GM12874 (cell line): ENCODE results near the gene TRIOBP.
A peak's percentile ranks its signal among the peaks of the same experiment; 100 is the strongest.

Experiments used
- TF ChIP-seq, protein P1 (sequence below): IDR thresholded peaks from 2 replicates; pipeline ENCODE4 v1.5.1; 2011; ENCODE audit warnings: low read depth, mild to moderate bottlenecking, control low read depth, low read length, moderate library complexity; ENCODE audit not compliant: insufficient read depth

The TRIOBP gene

DNA sequence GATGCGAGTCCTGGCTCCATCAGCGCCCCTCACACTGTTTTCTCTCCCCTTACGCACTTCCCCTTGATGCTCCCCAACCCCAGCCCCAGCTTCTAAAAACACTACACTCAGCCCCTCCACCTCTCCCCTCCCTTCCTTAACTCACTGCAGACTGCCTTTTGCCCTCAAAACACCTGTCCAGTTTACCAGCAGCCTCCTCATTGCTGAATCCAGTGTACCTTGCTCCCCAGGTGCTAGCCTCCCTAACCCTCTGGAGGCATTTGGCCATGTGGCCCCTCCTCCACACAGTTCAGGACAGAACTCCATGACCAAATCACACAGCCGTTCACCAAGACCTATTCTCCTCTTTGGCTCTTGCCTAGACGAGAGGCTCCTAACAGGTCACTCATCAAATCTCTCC, 123.5 kb downstream of the TRIOBP start:
- TF ChIP-seq, protein P1, sequence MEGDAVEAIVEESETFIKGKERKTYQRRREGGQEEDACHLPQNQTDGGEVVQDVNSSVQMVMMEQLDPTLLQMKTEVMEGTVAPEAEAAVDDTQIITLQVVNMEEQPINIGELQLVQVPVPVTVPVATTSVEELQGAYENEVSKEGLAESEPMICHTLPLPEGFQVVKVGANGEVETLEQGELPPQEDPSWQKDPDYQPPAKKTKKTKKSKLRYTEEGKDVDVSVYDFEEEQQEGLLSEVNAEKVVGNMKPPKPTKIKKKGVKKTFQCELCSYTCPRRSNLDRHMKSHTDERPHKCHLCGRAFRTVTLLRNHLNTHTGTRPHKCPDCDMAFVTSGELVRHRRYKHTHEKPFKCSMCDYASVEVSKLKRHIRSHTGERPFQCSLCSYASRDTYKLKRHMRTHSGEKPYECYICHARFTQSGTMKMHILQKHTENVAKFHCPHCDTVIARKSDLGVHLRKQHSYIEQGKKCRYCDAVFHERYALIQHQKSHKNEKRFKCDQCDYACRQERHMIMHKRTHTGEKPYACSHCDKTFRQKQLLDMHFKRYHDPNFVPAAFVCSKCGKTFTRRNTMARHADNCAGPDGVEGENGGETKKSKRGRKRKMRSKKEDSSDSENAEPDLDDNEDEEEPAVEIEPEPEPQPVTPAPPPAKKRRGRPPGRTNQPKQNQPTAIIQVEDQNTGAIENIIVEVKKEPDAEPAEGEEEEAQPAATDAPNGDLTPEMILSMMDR: no peak

DNA sequence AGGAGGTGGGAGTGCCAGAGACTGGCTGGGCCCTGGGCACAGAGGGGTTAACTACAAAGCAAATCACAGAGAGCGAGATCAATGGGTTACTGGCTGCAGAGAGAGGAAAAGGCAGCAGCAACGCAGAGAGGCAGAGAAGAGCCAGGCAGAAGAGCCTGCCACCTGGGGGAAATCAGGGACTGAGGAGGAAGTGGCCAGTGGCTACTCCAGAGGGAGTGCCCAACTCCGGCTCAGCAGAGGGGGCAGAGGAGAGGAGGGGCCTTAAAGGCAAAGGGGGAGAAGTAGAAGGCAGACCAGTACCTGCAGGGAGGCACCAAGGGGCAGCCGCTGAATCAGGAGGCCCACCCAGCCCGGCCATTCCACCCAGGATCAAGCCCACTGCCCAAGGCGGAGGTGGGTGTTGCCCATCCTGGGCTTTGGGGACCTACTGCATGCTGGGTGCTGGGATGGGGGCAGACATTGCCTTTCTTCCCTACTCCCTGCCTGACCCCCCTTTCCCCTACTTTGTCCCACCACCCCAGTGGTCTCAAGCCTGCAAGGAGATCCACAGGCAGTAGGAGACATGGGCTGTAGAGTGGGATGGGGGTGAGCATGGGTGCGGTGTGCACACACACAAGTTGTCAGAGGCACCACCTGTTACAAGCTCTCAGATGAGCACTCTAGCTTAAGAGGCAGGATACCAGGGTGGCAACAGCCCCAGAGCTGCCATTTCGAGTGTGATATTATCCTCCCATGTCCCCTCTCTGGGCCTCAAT, 125.4 kb downstream of the TRIOBP start:
- TF ChIP-seq, protein P1: no peak

DNA sequence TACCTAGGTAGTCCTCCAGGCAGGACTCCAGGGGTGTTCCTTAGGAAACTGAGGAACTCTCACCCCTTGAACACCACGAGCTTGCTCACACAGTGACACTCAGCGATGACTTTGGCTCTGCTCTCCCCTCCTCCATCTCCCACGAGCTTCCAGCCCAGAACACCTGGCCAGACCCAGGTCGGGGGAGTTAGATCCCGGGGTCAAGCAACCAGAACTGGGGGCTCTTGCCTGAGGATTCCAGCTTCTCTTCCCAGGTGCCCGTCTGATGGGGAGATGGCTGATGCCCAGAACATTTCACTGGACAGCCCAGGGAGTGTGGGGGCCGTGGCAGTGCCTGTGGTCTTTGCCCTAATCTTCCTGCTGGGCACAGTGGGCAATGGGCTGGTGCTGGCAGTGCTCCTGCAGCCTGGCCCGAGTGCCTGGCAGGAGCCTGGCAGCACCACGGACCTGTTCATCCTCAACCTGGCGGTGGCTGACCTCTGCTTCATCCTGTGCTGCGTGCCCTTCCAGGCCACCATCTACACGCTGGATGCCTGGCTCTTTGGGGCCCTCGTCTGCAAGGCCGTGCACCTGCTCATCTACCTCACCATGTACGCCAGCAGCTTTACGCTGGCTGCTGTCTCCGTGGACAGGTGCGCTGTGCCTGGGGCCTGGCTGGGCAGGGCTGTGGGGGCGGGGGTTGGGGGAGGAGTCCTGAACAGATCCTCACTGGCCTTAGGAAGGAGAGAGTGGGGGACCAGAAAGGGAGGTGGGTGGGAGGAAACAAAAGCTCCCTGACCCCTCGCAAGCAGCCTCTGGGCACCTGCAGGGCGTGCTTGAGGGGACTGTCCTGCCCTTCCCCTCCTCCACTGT, 126.5 kb downstream of the TRIOBP start, which contains the start of gene GALR3:
Gene GALR3 (plus strand): TSS at position 249 of the 852 bp plus-strand sequence. CDS start 25 bp downstream, at position 274.
- TF ChIP-seq, protein P1: no peak

DNA sequence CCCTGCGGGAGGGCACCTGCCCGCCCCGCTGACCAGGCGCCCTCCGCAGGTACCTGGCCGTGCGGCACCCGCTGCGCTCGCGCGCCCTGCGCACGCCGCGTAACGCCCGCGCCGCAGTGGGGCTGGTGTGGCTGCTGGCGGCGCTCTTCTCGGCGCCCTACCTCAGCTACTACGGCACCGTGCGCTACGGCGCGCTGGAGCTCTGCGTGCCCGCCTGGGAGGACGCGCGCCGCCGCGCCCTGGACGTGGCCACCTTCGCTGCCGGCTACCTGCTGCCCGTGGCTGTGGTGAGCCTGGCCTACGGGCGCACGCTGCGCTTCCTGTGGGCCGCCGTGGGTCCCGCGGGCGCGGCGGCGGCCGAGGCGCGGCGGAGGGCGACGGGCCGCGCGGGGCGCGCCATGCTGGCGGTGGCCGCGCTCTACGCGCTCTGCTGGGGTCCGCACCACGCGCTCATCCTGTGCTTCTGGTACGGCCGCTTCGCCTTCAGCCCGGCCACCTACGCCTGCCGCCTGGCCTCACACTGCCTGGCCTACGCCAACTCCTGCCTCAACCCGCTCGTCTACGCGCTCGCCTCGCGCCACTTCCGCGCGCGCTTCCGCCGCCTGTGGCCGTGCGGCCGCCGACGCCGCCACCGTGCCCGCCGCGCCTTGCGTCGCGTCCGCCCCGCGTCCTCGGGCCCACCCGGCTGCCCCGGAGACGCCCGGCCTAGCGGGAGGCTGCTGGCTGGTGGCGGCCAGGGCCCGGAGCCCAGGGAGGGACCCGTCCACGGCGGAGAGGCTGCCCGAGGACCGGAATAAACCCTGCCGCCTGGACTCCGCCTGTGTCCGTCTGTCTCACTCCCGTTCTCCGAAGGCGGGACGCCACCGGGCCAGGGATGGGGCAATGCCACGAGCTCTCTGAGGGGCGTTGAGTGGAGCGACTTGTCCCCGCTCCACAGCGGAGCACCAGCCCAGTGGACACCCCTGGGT, 128.1 kb downstream of the TRIOBP start:
- TF ChIP-seq, protein P1: peak; percentile 22
